HepG2 (cell line): ENCODE data around the gene PSMC1. TPM values are rescaled to one million over a fixed set of nuclear protein-coding genes. Genes with fewer than 3 reads are reported as not detected.

Experiments
- ATAC-seq: fragments of 200-7000 bp; cut with Tn5 transposase; 3 replicates; pipeline ENCODE4 v1.9.1; 2020; ENCODE audit warnings: mild to moderate bottlenecking, moderate library complexity
- BruUV-seq: library from RNA; stranded (reverse); fragments of 400-500 nt; replicated peaks from 2 replicates; lab custom pipeline; 2021; lab: Mats Ljungman, UMichigan
- CTCF ChIA-PET: fragments of 300-600 bp; formaldehyde crosslinking; extraction: SDS; loops from one replicate; lab custom pipeline; 2021; ENCODE audit warnings: low total read pairs, inconsistent platforms, low intra/inter-chr PET ratio; lab: Yijun Ruan, JAX
- POLR2A ChIA-PET: fragments of 350-600 bp; sonication (Branson Sonifier 250); formaldehyde crosslinking; loops from one replicate; lab custom pipeline; 2020; ENCODE audit warnings: antibody characterized with exemption, inconsistent platforms; lab: Yijun Ruan, JAX
- DNase-seq: peaks from one replicate; pipeline ENCODE4 v3.0.0-alpha.2; 2015; ENCODE audit warnings: low spot score
- FAIRE-seq: peaks from 3 replicates; lab custom pipeline; 2011; peaks lifted over from hg19 to GRCh38; lab: Jason Lieb, UNC
- H2AFZ ChIP-seq: one replicate; pipeline ENCODE4 v1.6.1; 2011; ENCODE audit warnings: low read length, inconsistent platforms
- H3K27ac ChIP-seq: fragments of 300-600 bp; 3 replicates; pipeline ENCODE4 v1.8.0; 2011; ENCODE audit warnings: mixed run types, mild to moderate bottlenecking, mixed read lengths, low read length, inconsistent platforms; ENCODE audit not compliant: insufficient read depth; ENCODE audit errors: extremely low read length
- H3K27me3 ChIP-seq, 2 experiments: fragments of 200-600 bp in 1 of 2; 2 replicates in 1 of 2; 3 replicates in 1 of 2; pipeline versions ENCODE4 v1.6.0 to v1.8.0; 2011; ENCODE audit warnings: low read length in 2 of 2, mild to moderate bottlenecking in 2 of 2, moderate library complexity in 2 of 2, inconsistent platforms in 1 of 2; ENCODE audit not compliant: insufficient read depth in 2 of 2, control insufficient read depth in 1 of 2
- H3K36me3 ChIP-seq, 2 experiments: fragments of 200-600 bp in 1 of 2; replicated peaks in 1 of 2; 2 replicates in 1 of 2; 3 replicates in 1 of 2; pipeline versions ENCODE4 v1.5.1 to v1.8.0; 2011; ENCODE audit warnings: low read length in 2 of 2, inconsistent platforms in 1 of 2; ENCODE audit not compliant: insufficient read depth in 2 of 2, control insufficient read depth in 1 of 2
- H3K4me1 ChIP-seq: 2 replicates; pipeline ENCODE4 v1.5.1; 2012; ENCODE audit warnings: low read length, inconsistent platforms; ENCODE audit not compliant: insufficient read depth
- H3K4me2 ChIP-seq: 2 replicates; pipeline ENCODE4 v1.6.0; 2011; ENCODE audit warnings: low read depth, low read length, inconsistent platforms
- H3K4me3 ChIP-seq, 3 experiments: fragments of 200-600 bp in 1 of 3; sonication (generic), shearing (Covaris generic) in 1 of 3; replicated peaks in 1 of 3; 2 replicates each; pipeline ENCODE4 v1.5.1; 2011 to 2016; ENCODE audit warnings: low read length in 3 of 3, inconsistent platforms in 2 of 3, low read depth in 2 of 3, mild to moderate bottlenecking in 2 of 3, control low read depth in 1 of 3, mixed read lengths in 1 of 3; ENCODE audit not compliant: insufficient read depth in 1 of 3
- H3K79me2 ChIP-seq: one replicate; pipeline ENCODE4 v1.6.1; 2011; ENCODE audit warnings: low read length, inconsistent platforms; ENCODE audit not compliant: insufficient read depth
- H3K9ac ChIP-seq: 2 replicates; pipeline ENCODE4 v1.6.0; 2011; ENCODE audit warnings: mild to moderate bottlenecking, low read depth, low read length, inconsistent platforms; ENCODE audit not compliant: insufficient read depth
- H3K9me3 ChIP-seq: 2 replicates; pipeline ENCODE4 v1.5.1; 2012; ENCODE audit warnings: mild to moderate bottlenecking, low read length
- H4K20me1 ChIP-seq: 2 replicates; pipeline ENCODE4 v1.6.0; 2011; ENCODE audit warnings: inconsistent platforms, mild to moderate bottlenecking, low read length, moderate library complexity; ENCODE audit not compliant: insufficient read depth
- FOXO1 ChIP-seq: sonication (generic); formaldehyde crosslinking; IDR thresholded peaks from 2 replicates; pipeline ENCODE4 v1.4.0; 2020; ENCODE audit warnings: missing genetic modification reagents
- RAD21 ChIP-seq: fragments of 450-650 bp; formaldehyde crosslinking; IDR thresholded peaks from 2 replicates; pipeline ENCODE4 v1.5.0; 2020; ENCODE audit warnings: mild to moderate bottlenecking
- RFX5 ChIP-seq: IDR thresholded peaks from 2 replicates; pipeline ENCODE4 v1.6.1; 2011; ENCODE audit warnings: low read depth, low read length, improper control_type of control experiment
- SMC3 ChIP-seq: IDR thresholded peaks from 2 replicates; pipeline ENCODE4 v1.6.1; 2011; ENCODE audit warnings: low read length, improper control_type of control experiment
- SP2 ChIP-seq: sonication (generic); formaldehyde crosslinking; IDR thresholded peaks from 2 replicates; pipeline ENCODE4 v1.5.1; 2020; ENCODE audit warnings: mild to moderate bottlenecking, missing genetic modification reagents
- ZNF562 ChIP-seq: sonication (generic); formaldehyde crosslinking; IDR thresholded peaks from 2 replicates; pipeline ENCODE4 v1.8.0; 2022; ENCODE audit warnings: missing genetic modification reagents, borderline replicate concordance
- WGBS: methylation state at CpG from one replicate; pipeline ENCODE4 v1.1.6; 2017; ENCODE audit warnings: low lambda C conversion rate; 5-methylcytosine and 5-hydroxymethylcytosine counted together
- in situ Hi-C: cut with HindIII; loops from 2 replicates; pipeline ENCODE4 v1.10.0; 2017; ENCODE audit warnings: low pct_unique_long_range_greater_than_20kb; ENCODE audit not compliant: extremely low pct_ligation_motif_present
- intact Hi-C: fragments of 100-400 bp; cut with micrococcal nuclease; formaldehyde crosslinking; loops from one replicate; pipeline ENCODE4 v1.10.0; 2022; ENCODE audit not compliant: unreplicated experiment
- polyA plus RNA-seq, 8 experiments: library from polyadenylated mRNA; depleted of rRNA in 3 of 8; stranded (reverse) in 7 of 8; unstranded in 1 of 8; fragments of >200 nt; fragmentation: Illumina TruSeq in 4 of 8; extraction: Trizol in 4 of 8; gene quantifications; 2 replicates each; pipeline versions ENCODE4 v1.2.1 to v1.2.3, GENCODE V29; 2011 to 2016; ENCODE audit warnings: low read depth in 4 of 8, missing spikeins in 1 of 8, mixed read lengths in 1 of 8; ENCODE audit not compliant: insufficient read depth in 1 of 8
- total RNA-seq, 5 experiments: library from RNA; depleted of rRNA; stranded (reverse); fragments of >200 nt; fragmentation: Illumina TruSeq; extraction: Trizol; gene quantifications; 2 replicates each; pipeline ENCODE4 v1.2.3, GENCODE V29; 2016; ENCODE audit warnings: low read depth in 1 of 5
- TF ChIP-seq, protein P1 (sequence below): sonication (generic); formaldehyde crosslinking; IDR thresholded peaks from 2 replicates; pipeline ENCODE4 v1.9.0; 2021; ENCODE audit warnings: missing genetic modification reagents, mild to moderate bottlenecking, borderline replicate concordance
- TF ChIP-seq, protein P2 (sequence below): sonication (generic); formaldehyde crosslinking; conservative IDR thresholded peaks from 2 replicates; pipeline ENCODE4 v1.5.0; 2020; ENCODE audit warnings: missing genetic modification reagents
- TF ChIP-seq, protein P3 (sequence below): sonication (generic); formaldehyde crosslinking; IDR thresholded peaks from 2 replicates; pipeline ENCODE4 v1.4.0; 2020; ENCODE audit warnings: mild to moderate bottlenecking, missing genetic modification reagents

Gene PSMC1
- total and polyA plus RNA-seq, 2 of the 13 experiments (the other 11 are each of a cell fraction or from before 2014, with no cell fraction given) = 48.6 to 167 TPM

DNA sequence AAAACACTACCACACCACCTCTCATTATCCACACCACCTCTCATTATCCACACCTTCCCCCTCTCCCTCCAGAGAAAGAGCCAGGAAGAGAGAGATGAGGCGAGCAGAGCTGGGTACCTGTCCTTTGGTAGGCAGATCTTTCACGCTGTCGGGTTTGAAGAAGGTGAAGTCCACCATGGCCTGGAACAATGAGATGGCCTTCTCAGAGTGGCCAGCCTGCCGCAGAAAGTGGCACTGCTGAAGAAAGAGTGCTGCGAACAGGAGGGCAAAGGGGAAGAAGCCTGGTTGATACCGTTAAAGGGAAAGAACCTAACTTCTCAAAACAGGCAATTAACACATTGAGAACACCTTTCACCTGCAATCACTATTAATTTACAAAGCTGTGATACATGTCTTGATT is 44.8 kb downstream of the PSMC1 start:
- Histone ChIP-seq H3K4me2 (no peak overlapping the region), H3K79me2 (no peaks in the 10 kb centered on the region), H3K27me3 (no peaks in the 10 kb centered on the region), H3K9ac (no peak overlapping the region), H4K20me1 (no peaks in the 10 kb centered on the region), H3K4me3 (no peak overlapping the region), H3K9me3 (no peaks in the 10 kb centered on the region), H3K27ac (no peak overlapping the region), H3K36me3 (peaks cover 7 to 37% of the 10 kb centered on the region in 2 experiments; a peak in 4 of 5 replicates), H2AFZ (no peak overlapping the region), H3K4me1 (peaks cover 42% of the 10 kb centered on the region)
- in situ Hi-C loops = loop anchor here (5.0 to 10.0 kb wide), 2 partner anchors 214 to 396 kb away; no protein-coding TSS in a partner anchor
- ChIA-PET POLR2A (interaction anchor here (1.1 kb wide), 1 partner anchor 213 kb away, joined by 4 read pairs; no protein-coding TSS in a partner anchor), CTCF (interaction anchor here (0.8 to 1.5 kb wide), 3 partner anchors 99 to 397 kb away, joined by 3 to 9 read pairs (median 3); no protein-coding TSS in a partner anchor)
- FAIRE-seq (no peak), DNase-seq (no peak), ATAC-seq (no peak)
- intact Hi-C loops = loop anchor here (1.0 to 5.0 kb wide), 3 partner anchors 98 to 456 kb away; no protein-coding TSS in a partner anchor
- TF ChIP-seq, protein P1, sequence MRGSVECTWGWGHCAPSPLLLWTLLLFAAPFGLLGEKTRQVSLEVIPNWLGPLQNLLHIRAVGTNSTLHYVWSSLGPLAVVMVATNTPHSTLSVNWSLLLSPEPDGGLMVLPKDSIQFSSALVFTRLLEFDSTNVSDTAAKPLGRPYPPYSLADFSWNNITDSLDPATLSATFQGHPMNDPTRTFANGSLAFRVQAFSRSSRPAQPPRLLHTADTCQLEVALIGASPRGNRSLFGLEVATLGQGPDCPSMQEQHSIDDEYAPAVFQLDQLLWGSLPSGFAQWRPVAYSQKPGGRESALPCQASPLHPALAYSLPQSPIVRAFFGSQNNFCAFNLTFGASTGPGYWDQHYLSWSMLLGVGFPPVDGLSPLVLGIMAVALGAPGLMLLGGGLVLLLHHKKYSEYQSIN (CRISPR knock-in tag) = no peak
- TF ChIP-seq RFX5 = no peak
- TF ChIP-seq, protein P2, sequence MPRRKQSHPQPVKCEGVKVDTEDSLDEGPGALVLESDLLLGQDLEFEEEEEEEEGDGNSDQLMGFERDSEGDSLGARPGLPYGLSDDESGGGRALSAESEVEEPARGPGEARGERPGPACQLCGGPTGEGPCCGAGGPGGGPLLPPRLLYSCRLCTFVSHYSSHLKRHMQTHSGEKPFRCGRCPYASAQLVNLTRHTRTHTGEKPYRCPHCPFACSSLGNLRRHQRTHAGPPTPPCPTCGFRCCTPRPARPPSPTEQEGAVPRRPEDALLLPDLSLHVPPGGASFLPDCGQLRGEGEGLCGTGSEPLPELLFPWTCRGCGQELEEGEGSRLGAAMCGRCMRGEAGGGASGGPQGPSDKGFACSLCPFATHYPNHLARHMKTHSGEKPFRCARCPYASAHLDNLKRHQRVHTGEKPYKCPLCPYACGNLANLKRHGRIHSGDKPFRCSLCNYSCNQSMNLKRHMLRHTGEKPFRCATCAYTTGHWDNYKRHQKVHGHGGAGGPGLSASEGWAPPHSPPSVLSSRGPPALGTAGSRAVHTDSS (CRISPR knock-in tag) = no peak
- WGBS = 96% methylated on average over 6 of the region's 6 CpGs
- BruUV-seq = no TSS peak

DNA sequence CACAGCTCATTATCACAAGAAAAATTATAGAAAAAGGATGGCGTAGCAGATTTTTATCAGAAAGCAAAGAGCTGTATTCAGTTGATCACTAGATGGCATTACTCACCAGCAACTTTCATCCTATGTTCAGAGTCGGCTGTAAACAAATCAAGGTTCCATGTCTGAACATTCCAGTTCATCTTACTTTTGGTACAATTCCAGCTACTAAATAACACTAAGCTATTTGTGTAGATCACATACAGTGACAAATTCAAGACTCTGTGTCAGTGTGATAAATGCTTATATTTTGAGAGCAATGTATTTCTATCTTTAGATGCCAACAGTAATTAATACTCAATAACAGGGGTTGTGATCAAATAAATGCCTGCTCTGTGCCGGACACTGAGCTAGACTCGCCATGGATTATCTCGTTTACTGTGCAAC is 45.3 kb downstream of the PSMC1 start:
- POLR2A ChIA-PET = interaction anchor here (1.1 kb wide), 1 partner anchor 212 kb away, joined by 4 read pairs; no protein-coding TSS in a partner anchor
- ATAC-seq = peak; percentile 42; the same call in 2 of the 3 replicates
- Histone ChIP-seq H3K79me2 (no peaks in the 10 kb centered on the region), H3K4me2 (no peak overlapping the region), H2AFZ (no peak overlapping the region), H3K27me3 (no peaks in the 10 kb centered on the region), H3K4me3 (no peak overlapping the region), H3K9me3 (no peaks in the 10 kb centered on the region), H3K36me3 (peaks cover 6 to 35% of the 10 kb centered on the region in 2 experiments; a peak in 4 of 5 replicates), H3K4me1 (peaks cover 48% of the 10 kb centered on the region), H3K9ac (no peak overlapping the region), H4K20me1 (no peaks in the 10 kb centered on the region), H3K27ac (no peak overlapping the region)
- CTCF ChIA-PET = interaction anchor here (0.8 to 1.5 kb wide), 3 partner anchors 98 to 396 kb away, joined by 3 to 9 read pairs (median 3); no protein-coding TSS in a partner anchor
- intact Hi-C loops (loop anchor here (1.0 to 5.0 kb wide), 3 partner anchors 98 to 456 kb away; no protein-coding TSS in a partner anchor), in situ Hi-C loops (loop anchor here (5.0 to 10.0 kb wide), 2 partner anchors 213 to 396 kb away; no protein-coding TSS in a partner anchor)
- WGBS = 74% methylated on average over 5 of the region's 5 CpGs
- BruUV-seq = no TSS peak
- DNase-seq = peak; percentile 30
- no peak for FAIRE-seq
- TF ChIP-seq RAD21 (CRISPR knock-in tag) (peak; percentile 57), SMC3 (peak; percentile 52; the same call in 1 of the 2 replicates), FOXO1 (CRISPR knock-in tag) (peak; percentile 21; the same call in 1 of the 2 replicates), SP2 (CRISPR knock-in tag) (no peak), ZNF562 (no peak)
- TF ChIP-seq, protein P3, sequence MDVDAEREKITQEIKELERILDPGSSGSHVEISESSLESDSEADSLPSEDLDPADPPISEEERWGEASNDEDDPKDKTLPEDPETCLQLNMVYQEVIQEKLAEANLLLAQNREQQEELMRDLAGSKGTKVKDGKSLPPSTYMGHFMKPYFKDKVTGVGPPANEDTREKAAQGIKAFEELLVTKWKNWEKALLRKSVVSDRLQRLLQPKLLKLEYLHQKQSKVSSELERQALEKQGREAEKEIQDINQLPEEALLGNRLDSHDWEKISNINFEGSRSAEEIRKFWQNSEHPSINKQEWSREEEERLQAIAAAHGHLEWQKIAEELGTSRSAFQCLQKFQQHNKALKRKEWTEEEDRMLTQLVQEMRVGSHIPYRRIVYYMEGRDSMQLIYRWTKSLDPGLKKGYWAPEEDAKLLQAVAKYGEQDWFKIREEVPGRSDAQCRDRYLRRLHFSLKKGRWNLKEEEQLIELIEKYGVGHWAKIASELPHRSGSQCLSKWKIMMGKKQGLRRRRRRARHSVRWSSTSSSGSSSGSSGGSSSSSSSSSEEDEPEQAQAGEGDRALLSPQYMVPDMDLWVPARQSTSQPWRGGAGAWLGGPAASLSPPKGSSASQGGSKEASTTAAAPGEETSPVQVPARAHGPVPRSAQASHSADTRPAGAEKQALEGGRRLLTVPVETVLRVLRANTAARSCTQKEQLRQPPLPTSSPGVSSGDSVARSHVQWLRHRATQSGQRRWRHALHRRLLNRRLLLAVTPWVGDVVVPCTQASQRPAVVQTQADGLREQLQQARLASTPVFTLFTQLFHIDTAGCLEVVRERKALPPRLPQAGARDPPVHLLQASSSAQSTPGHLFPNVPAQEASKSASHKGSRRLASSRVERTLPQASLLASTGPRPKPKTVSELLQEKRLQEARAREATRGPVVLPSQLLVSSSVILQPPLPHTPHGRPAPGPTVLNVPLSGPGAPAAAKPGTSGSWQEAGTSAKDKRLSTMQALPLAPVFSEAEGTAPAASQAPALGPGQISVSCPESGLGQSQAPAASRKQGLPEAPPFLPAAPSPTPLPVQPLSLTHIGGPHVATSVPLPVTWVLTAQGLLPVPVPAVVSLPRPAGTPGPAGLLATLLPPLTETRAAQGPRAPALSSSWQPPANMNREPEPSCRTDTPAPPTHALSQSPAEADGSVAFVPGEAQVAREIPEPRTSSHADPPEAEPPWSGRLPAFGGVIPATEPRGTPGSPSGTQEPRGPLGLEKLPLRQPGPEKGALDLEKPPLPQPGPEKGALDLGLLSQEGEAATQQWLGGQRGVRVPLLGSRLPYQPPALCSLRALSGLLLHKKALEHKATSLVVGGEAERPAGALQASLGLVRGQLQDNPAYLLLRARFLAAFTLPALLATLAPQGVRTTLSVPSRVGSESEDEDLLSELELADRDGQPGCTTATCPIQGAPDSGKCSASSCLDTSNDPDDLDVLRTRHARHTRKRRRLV (CRISPR knock-in tag) = no peak
